Heart left ventricle (tissue), 13 donors: ENCODE measurements around the gene GNG7.

Source experiments
- CTCF ChIP-seq, 12 donors: fragments of 200-600 bp; sonication (generic) in 4 of 12; IDR thresholded peaks; one replicate each; pipeline versions ENCODE4 v1.5.0 to v1.8.0; 2018 to 2022; ENCODE audit warnings: antibody characterized with exemption in 12 of 12, mild to moderate bottlenecking in 5 of 12
- POLR2A ChIP-seq, 2 donors: fragments of 450-650 bp; IDR thresholded peaks; one replicate each; pipeline ENCODE4 v1.6.1; 2017; ENCODE audit warnings: antibody characterized with exemption in 2 of 2, mild to moderate bottlenecking in 2 of 2, moderate library complexity in 2 of 2
- donor health status: ischemic (EF 13 %, LVEDD 7.1; RV severe dilation, severe dysfunction).
- donor health status: DM: no; HTN: yes; CAD: no.
- donor health status: DM: no; HTN: no; CAD: no.
- donor health status: ischemic (EF 25% LVEDD 6.9; RV normal size, moderate dysfunction).
- donor health status: ischemic (EF 25% LVEDD 5.7; RV mildly dilated, moderate dysfunction).
- donor health status: ischemic (EF 35%, LVEDD 5.7; RV mildly dilated, moderate dysfunction).
- donor health status: nonischemic (EF 11% LVEDD 7.7; RV severe dilation, severe dysfunction).
- donor health status: DM: yes; HTN: yes; CAD: no.
- donor health status: PGD.
- donor health status: ischemic (EF 29% LVEDD 5.4; RV normal size, mild dysfunction).
- donor health status: nonischemic (EF 23%, LVEDD 6.1; RV moderate dilation, normal function).

GRCh38 chr19:2721570-2722540 is 19.4 kb upstream of the GNG7 start:
- TF ChIP-seq CTCF (IDR thresholded peaks at IDR 0.05) (no peak), POLR2A (IDR thresholded peaks at IDR 0.05) (no peak)
